OCI-LY3 (cell line): ENCODE measurements around the gene MFSD2A.

ENCODE experiments used
- CTCF ChIP-seq: fragments of 200-600, 300-600 bp; sonication (generic); IDR thresholded peaks from 2 replicates; pipeline ENCODE4 v1.5.1; 2014; ENCODE audit warnings: antibody characterized with exemption, low read length, low read depth
- EZH2phosphoT487 ChIP-seq: fragments of 200-600 bp; shearing (Covaris generic); IDR thresholded peaks from 2 replicates; pipeline ENCODE4 v1.6.1; 2018; ENCODE audit warnings: antibody characterized with exemption, mixed run types, low read depth

DNA sequence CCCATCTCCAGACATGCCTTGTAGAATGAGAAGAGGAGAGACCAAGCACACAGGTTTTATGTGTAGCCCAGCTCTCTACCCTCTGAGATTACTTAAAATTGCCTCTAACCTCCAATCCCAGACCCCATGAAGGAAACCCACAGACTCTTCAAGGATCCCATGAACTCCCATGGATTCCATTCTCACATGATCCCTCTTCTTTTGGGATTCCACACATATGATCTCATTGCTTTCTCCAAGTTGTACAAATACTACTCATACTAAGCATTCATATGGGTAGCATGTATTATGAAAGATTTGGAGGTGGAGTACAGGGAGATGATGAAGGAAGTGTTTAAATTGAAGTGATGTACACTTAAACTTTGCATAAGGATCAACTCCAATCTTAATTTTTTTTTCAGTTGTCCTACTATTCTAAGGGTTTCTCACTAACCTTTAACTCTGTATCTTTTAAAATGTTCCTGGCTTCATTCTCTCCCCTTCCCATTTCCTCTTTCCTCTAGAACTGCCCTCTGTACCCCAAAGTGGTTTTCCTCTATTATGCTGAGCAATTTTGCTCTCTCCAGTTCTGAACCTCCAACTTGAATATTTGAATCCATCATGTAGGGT is 41.6 kb downstream of the MFSD2A start:
- TF ChIP-seq CTCF = no peak
- TF ChIP-seq EZH2phosphoT487 = no peak
